GM23248 (cell line): Measurements from ENCODE around the gene CPAMD8.

Experiments used
- EZH2 ChIP-seq: fragments of 200-600 bp; sonication (generic); IDR thresholded peaks from 2 replicates; pipeline ENCODE4 v1.6.1; 2018; ENCODE audit warnings: antibody characterized with exemption, mild to moderate bottlenecking; ENCODE audit not compliant: insufficient read depth, poor library complexity, severe bottlenecking
- EZH2phosphoT487 ChIP-seq: fragments of 200-600 bp; sonication (generic); IDR thresholded peaks from 2 replicates; pipeline ENCODE4 v1.6.1; 2018; ENCODE audit warnings: antibody characterized with exemption, moderate library complexity, mild to moderate bottlenecking, low read depth; ENCODE audit not compliant: insufficient read depth

DNA sequence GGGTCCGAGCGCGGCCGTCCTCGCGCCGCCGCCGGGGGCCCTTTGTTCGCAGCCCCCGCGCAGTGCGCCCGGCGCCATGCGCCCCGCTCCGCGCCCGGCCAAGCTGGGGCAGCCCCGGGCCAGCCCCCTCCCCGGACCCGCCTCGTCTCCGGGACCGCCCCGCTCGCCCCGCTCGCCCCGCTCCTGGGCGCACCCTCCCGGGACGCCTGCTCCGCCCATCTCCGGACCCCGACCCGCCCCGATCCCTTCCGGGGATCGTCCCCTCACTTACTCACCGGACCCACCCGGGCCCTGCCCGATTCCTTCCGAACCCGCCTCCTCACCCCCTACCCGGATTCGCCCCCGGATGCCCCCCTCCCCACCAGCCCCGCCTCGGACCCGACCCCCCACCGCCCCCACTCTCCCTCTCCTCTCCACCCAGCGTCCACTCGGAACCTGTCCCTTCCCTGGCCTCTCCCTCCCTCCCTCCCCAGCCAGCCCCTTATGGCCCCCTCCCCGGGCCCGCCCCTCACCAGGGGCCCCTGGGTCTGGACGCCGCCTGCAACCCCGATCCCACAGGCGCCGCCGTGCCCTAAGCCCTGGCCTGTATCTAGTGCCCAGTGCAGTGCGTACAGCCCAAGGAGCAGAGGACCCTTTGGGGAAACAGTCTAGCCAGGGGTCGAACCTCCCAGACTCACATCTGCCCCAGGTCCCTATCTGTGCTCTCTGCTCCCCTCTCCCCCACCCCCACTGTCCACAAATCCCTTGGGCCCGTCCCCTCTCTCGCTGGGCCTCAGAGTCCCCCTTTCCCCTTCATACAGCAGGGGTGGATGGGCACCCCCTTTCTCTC is at the start of gene CPAMD8:
- TF ChIP-seq EZH2phosphoT487, result no peak
- TF ChIP-seq EZH2, result no peak
